ENCODE measurements around the gene FGD6.
"Not testable (repeated sequence)": the region's sequence is repeated elsewhere in the genome, so short reads cannot be mapped to it uniquely, and the experiment has no call there.

FGD6 gene

GRCh38 chr12:95244350-95244749, 27.1 kb upstream of the FGD6 start:
- H3K4me3 ChIP-seq (ENCODE audit: low read depth, low read length) = no peak overlapping the region
- no peak for DNase-seq (ENCODE audit: low read depth)
- no peak for TF ChIP-seq CTCF (IDR thresholded peaks at IDR 0.05; ENCODE audit: low read depth, low read length, missing control alignments)
- in situ Hi-C loops (cut with HindIII; ENCODE audit: low sequenced_read_pairs) = no loop called here

GRCh38 chr12:95243497-95244183, 26.4 kb upstream of the FGD6 start:
- H3K4me3 ChIP-seq (ENCODE audit: low read depth, low read length) = no peak overlapping the region
- in situ Hi-C loops (cut with HindIII; ENCODE audit: low sequenced_read_pairs) = no loop called here
- DNase-seq (ENCODE audit: low read depth) = no peak
- TF ChIP-seq CTCF (IDR thresholded peaks at IDR 0.05; ENCODE audit: low read depth, low read length, missing control alignments) = no peak

GRCh38 chr12:95241761-95242506, 24.7 kb upstream of the FGD6 start:
- in situ Hi-C loops (cut with HindIII; ENCODE audit: low sequenced_read_pairs) = no loop called here
- H3K4me3 ChIP-seq (ENCODE audit: low read depth, low read length) = no peak overlapping the region
- DNase-seq (ENCODE audit: low read depth) = no peak
- no peak for TF ChIP-seq CTCF (IDR thresholded peaks at IDR 0.05; ENCODE audit: low read depth, low read length, missing control alignments)

- H3K4me3 ChIP-seq (ENCODE audit: low read depth, low read length); in situ Hi-C loops (cut with HindIII; ENCODE audit: low sequenced_read_pairs); DNase-seq (ENCODE audit: low read depth): not testable (repeated sequence)
These were observed 23.9 kb upstream of the FGD6 start for GRCh38 chr12:95241138-95241537.

- DNase-seq (ENCODE audit: low read depth) = no peak
- H3K4me3 ChIP-seq (ENCODE audit: low read depth, low read length) = no peak overlapping the region
- no peak for TF ChIP-seq CTCF (IDR thresholded peaks at IDR 0.05; ENCODE audit: low read depth, low read length, missing control alignments)
- in situ Hi-C loops (cut with HindIII; ENCODE audit: low sequenced_read_pairs) = no loop called here
These were observed 23.3 kb upstream of the FGD6 start for GRCh38 chr12:95240556-95240955.

GRCh38 chr12:95239835-95240234, 22.6 kb upstream of the FGD6 start:
- DNase-seq (ENCODE audit: low read depth); in situ Hi-C loops (cut with HindIII; ENCODE audit: low sequenced_read_pairs); H3K4me3 ChIP-seq (ENCODE audit: low read depth, low read length): not testable (repeated sequence)

GRCh38 chr12:95239216-95239615, 21.9 kb upstream of the FGD6 start:
- TF ChIP-seq CTCF (IDR thresholded peaks at IDR 0.05; ENCODE audit: low read depth, low read length, missing control alignments) = no peak
- H3K4me3 ChIP-seq (ENCODE audit: low read depth, low read length) = no peak overlapping the region
- DNase-seq (ENCODE audit: low read depth) = no peak
- in situ Hi-C loops (cut with HindIII; ENCODE audit: low sequenced_read_pairs) = no loop called here
